Neural cell (in vitro differentiated cells): ENCODE measurements around the gene FAM193A.

Experiments
- CTCF ChIP-seq: fragments of 450-650 bp; IDR thresholded peaks from 2 replicates; pipeline ENCODE4 v1.5.1; 2014; ENCODE audit warnings: antibody characterized with exemption, mild to moderate bottlenecking, moderate library complexity; ENCODE audit not compliant: poor library complexity, severe bottlenecking
- EP300 ChIP-seq: fragments of 450-650 bp; conservative IDR thresholded peaks from 2 replicates; pipeline ENCODE4 v1.6.1; 2014; ENCODE audit warnings: antibody characterized with exemption, mild to moderate bottlenecking, moderate library complexity; ENCODE audit not compliant: poor library complexity, severe bottlenecking
- EZH2 ChIP-seq: fragments of 200-600, 300-800 bp; shearing (Covaris generic), sonication (generic); IDR thresholded peaks from 2 replicates; pipeline ENCODE4 v1.6.1; 2014; ENCODE audit warnings: antibody characterized with exemption, low read length, borderline replicate concordance, mild to moderate bottlenecking; ENCODE audit not compliant: insufficient read depth, poor library complexity, severe bottlenecking
- POLR2AphosphoS5 ChIP-seq: IDR thresholded peaks from 2 replicates; pipeline ENCODE4 v1.6.1; 2012
- RAD21 ChIP-seq: fragments of 450-650 bp; conservative IDR thresholded peaks from 2 replicates; pipeline ENCODE4 v1.6.1; 2014; ENCODE audit warnings: antibody characterized with exemption, mild to moderate bottlenecking, moderate library complexity

DNA sequence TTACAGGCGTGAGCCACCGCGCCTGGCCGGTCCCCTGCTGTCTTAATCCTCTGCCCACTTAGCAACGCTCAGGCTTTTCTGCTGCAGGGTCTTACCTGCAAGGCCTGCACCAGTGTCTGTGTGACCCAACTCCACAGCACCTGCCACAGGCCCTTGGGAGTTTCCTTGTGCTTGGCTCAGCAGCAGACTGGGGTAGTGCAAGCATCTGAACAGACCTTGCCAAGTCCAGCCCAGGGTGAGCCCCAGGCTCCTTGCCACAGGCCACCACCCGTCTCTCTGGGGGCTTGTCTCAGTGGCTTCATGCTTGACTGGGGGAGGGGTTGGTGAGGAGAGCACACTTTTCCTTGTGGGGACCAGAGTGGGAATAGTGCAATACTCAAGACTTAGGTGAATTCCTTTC lies 87.0 kb downstream of the FAM193A start:
- no peak for TF ChIP-seq EP300
- no peak for TF ChIP-seq RAD21
- TF ChIP-seq CTCF: no peak
- TF ChIP-seq EZH2: no peak
- no peak for TF ChIP-seq POLR2AphosphoS5
